Neural crest cell (in vitro differentiated cells): ENCODE measurements around the gene PTPRCAP. TPM values are rescaled to one million over a fixed set of nuclear protein-coding genes. Genes with fewer than 3 reads are reported as not detected.
A peak's percentile ranks its signal among the peaks of the same experiment; 100 is the strongest.

ENCODE experiments used
- DNase-seq: peaks from one replicate; pipeline ENCODE4 v3.0.0; 2021; ENCODE audit warnings: low read depth, mixed read lengths, low spot score
- H3K27ac Mint-ChIP-seq: one replicate; pipeline ENCODE4 v1.8.0; 2021; ENCODE audit warnings: mild to moderate bottlenecking, mixed read lengths; ENCODE audit not compliant: unreplicated experiment
- H3K27me3 Mint-ChIP-seq: 2 replicates; pipeline ENCODE4 v1.8.0; 2021; ENCODE audit warnings: low read depth, mild to moderate bottlenecking, mixed read lengths
- H3K36me3 Mint-ChIP-seq: 2 replicates; pipeline ENCODE4 v1.8.0; 2021; ENCODE audit warnings: low read depth, mild to moderate bottlenecking, mixed read lengths
- H3K4me1 Mint-ChIP-seq: 2 replicates; pipeline ENCODE4 v1.8.0; 2021; ENCODE audit warnings: mixed read lengths
- H3K4me3 Mint-ChIP-seq: one replicate; pipeline ENCODE4 v1.8.0; 2021; ENCODE audit warnings: mild to moderate bottlenecking, mixed read lengths
- H3K9me3 Mint-ChIP-seq: 2 replicates; pipeline ENCODE4 v1.8.0; 2021; ENCODE audit warnings: mixed read lengths
- total RNA-seq: library from RNA; stranded (reverse); gene quantifications from 2 replicates; pipeline ENCODE4 v1.2.1, GENCODE V29; 2021
- TF ChIP-seq, protein P1 (sequence below): fragments of 200-600 bp; sonication (generic); conservative IDR thresholded peaks from 2 replicates; pipeline ENCODE4 v1.5.0; 2021; ENCODE audit warnings: antibody characterized with exemption, mild to moderate bottlenecking

PTPRCAP gene
- total RNA-seq, 1 donor from 2014 or later = 0.84 TPM

DNA sequence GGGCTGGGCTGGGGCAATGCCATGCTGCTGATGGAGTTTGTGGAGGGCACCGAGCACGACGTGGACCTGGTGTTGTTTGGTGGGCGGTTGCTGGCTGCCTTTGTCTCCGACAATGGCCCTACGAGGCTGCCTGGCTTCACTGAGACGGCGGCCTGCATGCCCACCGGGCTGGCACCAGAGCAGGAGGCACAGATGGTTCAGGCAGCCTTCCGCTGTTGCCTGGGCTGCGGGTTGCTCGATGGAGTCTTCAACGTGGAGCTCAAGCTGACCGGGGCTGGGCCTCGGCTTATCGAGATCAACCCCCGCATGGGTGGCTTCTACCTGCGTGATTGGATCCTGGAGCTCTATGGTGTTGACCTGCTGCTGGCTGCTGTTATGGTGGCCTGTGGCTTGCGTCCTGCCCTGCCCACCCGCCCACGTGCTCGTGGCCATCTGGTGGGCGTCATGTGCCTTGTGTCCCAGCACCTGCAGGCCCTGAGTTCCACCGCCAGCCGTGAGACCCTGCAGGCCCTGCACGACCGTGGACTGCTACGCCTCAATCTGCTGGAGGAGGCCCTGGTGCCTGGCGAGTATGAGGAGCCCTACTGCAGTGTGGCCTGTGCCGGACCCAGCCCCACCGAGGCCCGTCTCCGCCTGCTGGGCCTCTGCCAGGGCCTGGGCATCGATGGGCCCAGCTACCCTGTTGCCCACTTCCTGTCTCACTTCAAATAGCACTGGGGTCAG lies 13.4 kb downstream of the PTPRCAP start:
- TF ChIP-seq, protein P1, sequence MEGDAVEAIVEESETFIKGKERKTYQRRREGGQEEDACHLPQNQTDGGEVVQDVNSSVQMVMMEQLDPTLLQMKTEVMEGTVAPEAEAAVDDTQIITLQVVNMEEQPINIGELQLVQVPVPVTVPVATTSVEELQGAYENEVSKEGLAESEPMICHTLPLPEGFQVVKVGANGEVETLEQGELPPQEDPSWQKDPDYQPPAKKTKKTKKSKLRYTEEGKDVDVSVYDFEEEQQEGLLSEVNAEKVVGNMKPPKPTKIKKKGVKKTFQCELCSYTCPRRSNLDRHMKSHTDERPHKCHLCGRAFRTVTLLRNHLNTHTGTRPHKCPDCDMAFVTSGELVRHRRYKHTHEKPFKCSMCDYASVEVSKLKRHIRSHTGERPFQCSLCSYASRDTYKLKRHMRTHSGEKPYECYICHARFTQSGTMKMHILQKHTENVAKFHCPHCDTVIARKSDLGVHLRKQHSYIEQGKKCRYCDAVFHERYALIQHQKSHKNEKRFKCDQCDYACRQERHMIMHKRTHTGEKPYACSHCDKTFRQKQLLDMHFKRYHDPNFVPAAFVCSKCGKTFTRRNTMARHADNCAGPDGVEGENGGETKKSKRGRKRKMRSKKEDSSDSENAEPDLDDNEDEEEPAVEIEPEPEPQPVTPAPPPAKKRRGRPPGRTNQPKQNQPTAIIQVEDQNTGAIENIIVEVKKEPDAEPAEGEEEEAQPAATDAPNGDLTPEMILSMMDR = no peak

DNA sequence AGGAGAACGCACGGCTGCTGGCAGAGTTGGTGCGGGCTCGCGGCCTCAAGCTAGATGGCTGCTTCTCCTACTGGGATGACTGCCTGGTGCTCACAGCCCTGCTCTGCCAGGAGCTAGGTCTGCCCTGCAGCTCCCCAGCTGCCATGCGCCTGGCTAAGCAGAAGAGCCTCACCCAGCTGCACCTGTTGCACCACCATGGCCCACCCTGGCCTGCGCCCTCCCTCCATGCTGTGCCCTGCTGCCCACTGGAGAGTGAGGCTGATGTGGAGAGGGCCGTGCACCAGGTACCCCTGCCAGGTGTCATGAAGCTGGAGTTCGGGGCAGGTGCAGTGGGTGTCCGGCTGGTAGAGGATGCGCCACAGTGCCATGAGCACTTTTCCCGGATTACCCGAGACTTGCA lies 14.0 kb downstream of the PTPRCAP start:
- no peaks in the 10 kb centered on the region for H3K36me3 Mint-ChIP-seq
- H3K4me3 Mint-ChIP-seq = no peak overlapping the region
- DNase-seq = no peak
- H3K9me3 Mint-ChIP-seq = no peaks in the 10 kb centered on the region
- TF ChIP-seq, protein P1 = no peak
- H3K27me3 Mint-ChIP-seq = peaks cover 5% of the 10 kb centered on the region
- peaks cover 18% of the 10 kb centered on the region for H3K4me1 Mint-ChIP-seq
- H3K27ac Mint-ChIP-seq = no peak overlapping the region

More for the DNA sequence above, 13.4 kb downstream of the PTPRCAP start:
- no peak overlapping the region for H3K27ac Mint-ChIP-seq
- no peaks in the 10 kb centered on the region for H3K9me3 Mint-ChIP-seq
- peaks cover 18% of the 10 kb centered on the region for H3K4me1 Mint-ChIP-seq
- peaks cover 5% of the 10 kb centered on the region for H3K27me3 Mint-ChIP-seq
- H3K4me3 Mint-ChIP-seq = no peak overlapping the region
- no peak for DNase-seq
- H3K36me3 Mint-ChIP-seq = no peaks in the 10 kb centered on the region

DNA sequence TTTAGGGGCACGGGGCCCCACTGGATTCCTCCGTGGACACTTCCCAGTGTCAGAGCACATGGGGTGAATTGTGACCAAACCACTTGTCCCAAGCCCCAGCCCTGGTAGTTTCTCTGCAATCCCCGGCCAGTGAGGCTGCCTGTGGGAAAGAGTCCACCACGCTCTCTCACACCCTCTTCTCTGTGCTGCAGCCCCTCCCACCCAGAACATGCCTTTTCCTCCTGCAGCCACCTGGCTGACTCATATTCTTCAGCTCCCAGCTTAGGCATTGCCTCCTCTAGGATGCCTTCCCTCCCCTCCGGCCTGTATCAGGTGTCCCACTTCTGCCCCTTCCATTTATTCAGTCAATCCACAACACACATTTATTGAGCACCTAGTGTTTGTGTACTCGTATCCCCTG lies 14.6 kb downstream of the PTPRCAP start:
- Mint-ChIP-seq H3K4me3 (peak overlapping the region; percentile 31), H3K9me3 (no peaks in the 10 kb centered on the region), H3K4me1 (peaks cover 14% of the 10 kb centered on the region), H3K36me3 (no peaks in the 10 kb centered on the region), H3K27me3 (peaks cover 5% of the 10 kb centered on the region), H3K27ac (no peak overlapping the region)
- no peak for DNase-seq
- TF ChIP-seq, protein P1 = no peak

GRCh38 chr11:67421430-67422031 lies 16.0 kb downstream of the PTPRCAP start:
- Mint-ChIP-seq H3K9me3 (no peaks in the 10 kb centered on the region), H3K4me1 (peaks cover 14% of the 10 kb centered on the region), H3K27me3 (peaks cover 15% of the 10 kb centered on the region), H3K27ac (no peak overlapping the region), H3K36me3 (no peaks in the 10 kb centered on the region), H3K4me3 (peak overlapping the region; percentile 72)
- DNase-seq = no peak
- TF ChIP-seq, protein P1 = no peak

- DNase-seq = peak; percentile 94
- no peaks in the 10 kb centered on the region for H3K9me3 Mint-ChIP-seq
- TF ChIP-seq, protein P1 = no peak
- H3K4me1 Mint-ChIP-seq = peaks cover 18% of the 10 kb centered on the region
- no peak overlapping the region for H3K27ac Mint-ChIP-seq
- peak overlapping the region; percentile 72 for H3K4me3 Mint-ChIP-seq
- no peaks in the 10 kb centered on the region for H3K36me3 Mint-ChIP-seq
- H3K27me3 Mint-ChIP-seq = peaks cover 22% of the 10 kb centered on the region
Observed at GRCh38 chr11:67420646-67421429, 16.6 kb downstream of the PTPRCAP start.
